Measurements from ENCODE around the gene PRKCQ.
"Not testable (repeated sequence)": the region's sequence is repeated elsewhere in the genome, so short reads cannot be mapped to it uniquely, and the experiment has no call there.

Gene PRKCQ

GRCh38 chr10:6589287-6590094, 9.4 kb upstream of the PRKCQ start:
- no peak for DNase-seq
- H3K27ac Mint-ChIP-seq = peak overlapping the region; percentile 98
- H3K4me1 Mint-ChIP-seq = peaks cover 84% of the 10 kb centered on the region
- H3K9me3 Mint-ChIP-seq = no peaks in the 10 kb centered on the region
- peaks cover 90% of the 10 kb centered on the region for H3K36me3 Mint-ChIP-seq
- CTCF ChIA-PET = interaction anchor here (1.3 to 2.1 kb wide), 6 partner anchors 9 to 80 kb away, joined by 3 to 8 read pairs (median 6); partner anchors contain the start of gene PRKCQ
- no peaks in the 10 kb centered on the region for H3K27me3 Mint-ChIP-seq
- peak overlapping the region; percentile 42 for H3K4me3 Mint-ChIP-seq

- CTCF ChIA-PET = interaction anchor here (1.3 to 2.1 kb wide), 6 partner anchors 8 to 81 kb away, joined by 3 to 8 read pairs (median 6); partner anchors contain the start of gene PRKCQ
- Mint-ChIP-seq H3K4me1 (peaks cover 77% of the 10 kb centered on the region), H3K27ac (peak overlapping the region; percentile 85)
Observed at GRCh38 chr10:6588845-6589244, 8.8 kb upstream of the PRKCQ start.

DNA sequence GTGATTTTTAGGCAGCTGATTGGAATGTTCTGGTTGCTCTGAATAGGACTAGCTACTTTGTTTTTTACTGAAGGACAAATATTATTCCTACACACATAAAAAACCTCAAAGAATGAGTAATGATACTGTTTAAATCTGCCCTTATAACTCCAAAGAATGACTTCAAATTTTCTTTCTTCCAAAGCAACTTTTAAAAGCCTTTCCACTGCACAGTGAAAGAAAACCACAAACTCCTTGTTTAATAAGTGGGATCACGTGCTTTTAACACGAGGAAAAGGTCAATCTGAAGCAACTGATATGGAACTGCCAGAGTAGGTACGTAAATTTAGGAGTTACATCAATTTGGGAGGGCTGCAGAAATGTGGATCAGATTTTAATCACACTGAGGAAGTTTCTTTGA, 8.0 kb upstream of the PRKCQ start:
- Mint-ChIP-seq H3K36me3 (peaks cover 90% of the 10 kb centered on the region), H3K27ac (peak overlapping the region; percentile 85), H3K27me3 (no peaks in the 10 kb centered on the region), H3K9me3 (no peaks in the 10 kb centered on the region), H3K4me1 (peaks cover 73% of the 10 kb centered on the region), H3K4me3 (peak overlapping the region; percentile 42)
- DNase-seq = no peak
- CTCF ChIA-PET = interaction anchor here (1.3 to 2.1 kb wide), 5 partner anchors 10 to 82 kb away, joined by 3 to 8 read pairs (median 5); no protein-coding TSS in a partner anchor

More at GRCh38 chr10:6588845-6589244, 8.8 kb upstream of the PRKCQ start:
- no peaks in the 10 kb centered on the region for H3K27me3 Mint-ChIP-seq
- peak overlapping the region; percentile 42 for H3K4me3 Mint-ChIP-seq
- no peaks in the 10 kb centered on the region for H3K9me3 Mint-ChIP-seq
- no peak for DNase-seq
- H3K36me3 Mint-ChIP-seq = peaks cover 90% of the 10 kb centered on the region

- no peaks in the 10 kb centered on the region for H3K27me3 Mint-ChIP-seq
- peak; percentile 62 for DNase-seq
- peak overlapping the region; percentile 98 for H3K27ac Mint-ChIP-seq
- peaks cover 95% of the 10 kb centered on the region for H3K36me3 Mint-ChIP-seq
- CTCF ChIA-PET = interaction anchor here (0.7 to 1.2 kb wide), 4 partner anchors 8 to 113 kb away, joined by 3 to 5 read pairs (median 4); no protein-coding TSS in a partner anchor
- H3K4me1 Mint-ChIP-seq = peaks cover 73% of the 10 kb centered on the region
- H3K4me3 Mint-ChIP-seq = peak overlapping the region; percentile 94
- H3K9me3 Mint-ChIP-seq = no peaks in the 10 kb centered on the region
Observed at GRCh38 chr10:6586501-6586900, 6.4 kb upstream of the PRKCQ start.

DNA sequence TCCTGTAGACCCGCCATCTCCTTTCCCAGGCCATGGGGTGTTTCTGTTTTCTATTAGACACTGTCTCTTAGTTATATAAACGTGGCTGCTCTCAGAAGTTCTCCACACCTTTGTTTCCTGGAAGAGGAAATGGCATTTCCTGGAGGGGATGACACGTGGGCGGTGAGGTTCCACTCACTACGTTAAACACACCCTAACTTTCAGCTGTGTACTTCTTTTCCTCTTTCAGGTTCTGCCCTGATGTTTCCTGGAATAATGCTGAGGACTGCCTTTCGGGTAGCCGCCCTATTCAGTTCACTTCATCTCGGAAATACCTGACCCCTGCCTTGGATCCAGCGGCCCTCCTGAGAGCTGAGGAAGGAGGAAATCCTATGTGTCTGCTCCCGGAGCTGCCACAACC, 3.4 kb upstream of the PRKCQ start:
- CTCF ChIA-PET = interaction anchor here (0.7 to 6.7 kb wide), 11 partner anchors 8 to 103 kb away, joined by 3 to 53 read pairs (median 4); no protein-coding TSS in a partner anchor
- peaks cover 44% of the 10 kb centered on the region for H3K4me1 Mint-ChIP-seq
- no peaks in the 10 kb centered on the region for H3K27me3 Mint-ChIP-seq
- peak; percentile 85 for DNase-seq
- H3K9me3 Mint-ChIP-seq = no peaks in the 10 kb centered on the region
- H3K36me3 Mint-ChIP-seq = peaks cover 80% of the 10 kb centered on the region
- H3K4me3 Mint-ChIP-seq = peak overlapping the region; percentile 94
- peak overlapping the region; percentile 98 for H3K27ac Mint-ChIP-seq

DNA sequence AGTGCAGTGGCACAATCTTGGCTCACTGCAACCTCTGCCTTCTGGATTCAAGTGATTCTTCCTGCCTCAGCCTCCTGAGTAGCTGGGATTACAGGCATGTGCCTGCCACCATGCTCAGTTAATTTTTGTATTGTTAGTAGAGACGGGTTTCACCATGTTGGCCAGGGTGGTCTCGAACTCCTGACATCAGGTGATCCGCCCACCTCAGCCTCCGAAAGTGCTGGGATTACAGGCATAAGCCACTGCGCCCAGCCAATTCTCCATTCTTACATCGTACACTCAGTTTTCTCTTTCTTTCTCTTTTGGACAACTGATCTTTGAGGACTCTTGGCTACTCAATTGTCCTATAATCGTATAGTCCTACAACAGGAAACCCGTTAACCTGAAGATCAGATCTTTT, 2.8 kb upstream of the PRKCQ start:
- DNase-seq, H3K27me3 Mint-ChIP-seq, H3K9me3 Mint-ChIP-seq: not testable (repeated sequence)
- H3K36me3 Mint-ChIP-seq = peaks cover 79% of the 10 kb centered on the region
- H3K27ac Mint-ChIP-seq = peak overlapping the region; percentile 98
- peaks cover 40% of the 10 kb centered on the region for H3K4me1 Mint-ChIP-seq
- CTCF ChIA-PET = interaction anchor here (0.7 to 6.7 kb wide), 8 partner anchors 8 to 84 kb away, joined by 3 to 53 read pairs (median 20); no protein-coding TSS in a partner anchor
- peak overlapping the region; percentile 94 for H3K4me3 Mint-ChIP-seq

- peak overlapping the region; percentile 94 for H3K4me3 Mint-ChIP-seq
- peaks cover 41% of the 10 kb centered on the region for H3K4me1 Mint-ChIP-seq
- peaks cover 75% of the 10 kb centered on the region for H3K36me3 Mint-ChIP-seq
- no peaks in the 10 kb centered on the region for H3K27me3 Mint-ChIP-seq
- H3K9me3 Mint-ChIP-seq = no peaks in the 10 kb centered on the region
- DNase-seq = no peak
- CTCF ChIA-PET = interaction anchor here (0.6 to 6.7 kb wide), 16 partner anchors 9 to 136 kb away, joined by 3 to 53 read pairs (median 9); no protein-coding TSS in a partner anchor
- H3K27ac Mint-ChIP-seq = peak overlapping the region; percentile 98
Observed at GRCh38 chr10:6582298-6582697, 2.2 kb upstream of the PRKCQ start.

DNA sequence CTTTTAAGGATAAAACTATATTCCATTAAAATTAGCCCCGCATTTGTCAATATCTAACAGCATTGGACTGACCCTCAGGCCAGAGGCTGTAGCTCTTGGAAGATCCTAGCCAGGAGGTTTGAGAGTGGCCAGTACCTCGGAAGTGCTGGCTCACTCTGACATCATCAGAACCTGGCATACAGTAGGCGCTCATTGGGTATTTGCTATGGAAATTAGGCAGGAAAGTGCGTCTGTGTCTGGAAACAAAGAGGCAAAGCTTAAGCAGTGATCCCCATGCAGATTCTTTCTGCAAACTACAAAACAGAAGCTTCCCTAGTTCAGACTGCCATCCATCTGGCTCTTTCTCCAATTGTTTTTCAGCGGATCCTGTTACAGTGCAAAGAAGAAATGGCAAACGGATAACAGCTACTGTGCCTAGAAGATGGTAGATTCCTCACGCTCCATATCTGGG, 1.7 kb upstream of the PRKCQ start:
- Mint-ChIP-seq H3K4me3 (peak overlapping the region; percentile 94), H3K9me3 (no peaks in the 10 kb centered on the region), H3K27ac (peak overlapping the region; percentile 98), H3K36me3 (peaks cover 71% of the 10 kb centered on the region), H3K27me3 (no peaks in the 10 kb centered on the region), H3K4me1 (peaks cover 40% of the 10 kb centered on the region)
- CTCF ChIA-PET = interaction anchor here (0.6 to 6.7 kb wide), 18 partner anchors 9 to 135 kb away, joined by 3 to 53 read pairs (median 8); no protein-coding TSS in a partner anchor
- DNase-seq = peak; percentile 51

DNA sequence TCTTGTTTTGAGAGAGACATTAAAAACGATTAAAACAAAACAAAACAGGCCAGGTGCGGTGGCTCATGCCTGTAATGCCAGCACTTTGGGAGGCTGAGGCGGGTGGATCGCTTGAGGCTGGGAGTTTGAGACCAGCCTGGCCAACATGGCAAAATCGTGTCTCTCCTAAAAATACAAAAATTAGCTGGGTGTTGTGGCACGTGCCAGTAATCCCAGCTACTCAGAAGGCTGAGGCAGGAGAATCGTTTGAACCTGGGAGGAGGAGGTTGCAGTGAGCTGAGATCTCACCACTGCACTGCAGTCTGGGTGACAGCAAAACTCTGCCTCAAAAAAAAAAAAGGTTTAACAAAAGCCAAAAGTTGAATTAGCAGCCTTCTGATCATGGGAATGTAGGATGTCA, 1.1 kb upstream of the PRKCQ start:
- H3K36me3 Mint-ChIP-seq = peaks cover 67% of the 10 kb centered on the region

DNA sequence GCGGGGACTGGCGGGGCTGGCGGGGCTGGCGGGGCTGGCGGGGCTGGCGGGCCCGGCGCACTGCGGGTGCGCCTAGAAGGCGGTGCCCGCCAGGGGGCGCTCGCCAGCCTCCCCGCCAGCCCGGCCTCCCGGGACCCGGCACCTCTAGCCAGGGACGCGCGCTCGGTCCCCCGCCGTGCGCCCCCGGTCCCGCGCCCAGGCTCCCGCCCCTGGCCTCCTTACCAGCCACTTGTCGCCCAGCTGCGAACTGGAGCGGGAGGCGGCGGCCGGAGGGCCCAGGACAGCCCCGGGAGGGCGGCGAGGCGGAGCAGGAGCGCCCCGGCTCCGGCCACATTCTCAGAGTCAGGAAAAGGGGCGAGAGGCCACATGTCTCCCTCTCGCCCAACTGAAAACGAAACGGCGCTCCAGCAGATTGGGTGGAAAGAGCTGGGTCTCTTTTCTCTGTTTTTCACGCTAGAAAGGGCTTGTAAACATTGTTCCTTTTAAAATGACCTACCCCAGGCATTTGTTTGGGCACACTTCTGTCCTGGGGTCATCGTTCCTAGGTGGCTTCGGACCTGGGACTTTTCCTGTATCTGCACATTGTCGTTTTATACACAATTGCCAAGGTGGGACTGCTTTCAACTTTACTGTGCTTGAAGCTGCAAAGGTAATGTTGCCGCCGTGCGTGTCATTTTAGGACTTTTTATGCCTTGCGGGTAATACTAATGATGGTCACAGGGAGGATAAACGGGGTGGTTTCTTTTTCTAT, 378 bp upstream of the PRKCQ start:
- H3K27ac Mint-ChIP-seq = peak overlapping the region; percentile 98

More for the DNA sequence above, 1.1 kb upstream of the PRKCQ start:
- H3K9me3 Mint-ChIP-seq, H3K27me3 Mint-ChIP-seq: not testable (repeated sequence)
- Mint-ChIP-seq H3K27ac (peak overlapping the region; percentile 98), H3K4me1 (peaks cover 39% of the 10 kb centered on the region), H3K4me3 (peak overlapping the region; percentile 94)
- CTCF ChIA-PET = interaction anchor here (0.6 to 6.7 kb wide), 20 partner anchors 10 to 135 kb away, joined by 3 to 53 read pairs (median 8); no protein-coding TSS in a partner anchor
- DNase-seq = peak; percentile 51

GRCh38 chr10:6579183-6579903, 733 bp downstream of the PRKCQ start:
- Mint-ChIP-seq H3K27me3 (no peaks in the 10 kb centered on the region), H3K9me3 (no peaks in the 10 kb centered on the region), H3K27ac (peak overlapping the region; percentile 95), H3K4me1 (peaks cover 52% of the 10 kb centered on the region), H3K36me3 (peaks cover 58% of the 10 kb centered on the region), H3K4me3 (peak overlapping the region; percentile 88)
- CTCF ChIA-PET = interaction anchor here (0.7 to 6.7 kb wide), 7 partner anchors 12 to 91 kb away, joined by 3 to 53 read pairs (median 8); no protein-coding TSS in a partner anchor
- peak; percentile 38 for DNase-seq

More for the DNA sequence above, 378 bp upstream of the PRKCQ start:
- H3K4me3 Mint-ChIP-seq = peak overlapping the region; percentile 94
- CTCF ChIA-PET = interaction anchor here (0.6 to 6.7 kb wide), 22 partner anchors 9 to 166 kb away, joined by 3 to 53 read pairs (median 6); no protein-coding TSS in a partner anchor
- H3K27me3 Mint-ChIP-seq = no peaks in the 10 kb centered on the region
- H3K9me3 Mint-ChIP-seq = no peaks in the 10 kb centered on the region
- H3K36me3 Mint-ChIP-seq = peaks cover 60% of the 10 kb centered on the region
- H3K4me1 Mint-ChIP-seq = peaks cover 42% of the 10 kb centered on the region
- DNase-seq = peak; percentile 88

DNA sequence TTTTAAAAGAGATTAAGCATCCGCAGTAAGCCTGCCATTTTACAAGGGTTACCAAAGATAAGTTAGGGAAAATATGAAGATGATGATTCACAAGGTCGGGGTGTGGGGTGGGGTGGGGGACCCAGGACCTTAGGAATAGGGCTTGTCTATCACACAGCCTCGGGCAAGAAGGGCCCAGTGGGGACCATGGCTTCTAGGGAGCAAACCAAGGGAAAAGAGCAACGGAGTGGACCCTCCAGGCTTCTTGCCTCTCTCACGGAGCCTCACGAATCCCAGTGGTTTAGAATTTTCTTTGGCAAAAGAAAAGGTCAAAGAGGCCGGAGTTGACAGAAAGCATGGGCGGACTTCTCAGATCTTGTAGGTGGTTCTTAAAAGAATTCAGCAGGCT, 1.3 kb downstream of the PRKCQ start:
- H3K27ac Mint-ChIP-seq = peak overlapping the region; percentile 95
- no peaks in the 10 kb centered on the region for H3K27me3 Mint-ChIP-seq
- peaks cover 55% of the 10 kb centered on the region for H3K4me1 Mint-ChIP-seq
- peak overlapping the region; percentile 88 for H3K4me3 Mint-ChIP-seq
- no peaks in the 10 kb centered on the region for H3K9me3 Mint-ChIP-seq
- DNase-seq = peak; percentile 28
- H3K36me3 Mint-ChIP-seq = peaks cover 55% of the 10 kb centered on the region
- CTCF ChIA-PET = interaction anchor here (0.7 to 6.7 kb wide), 22 partner anchors 8 to 161 kb away, joined by 3 to 53 read pairs (median 4); no protein-coding TSS in a partner anchor

DNA sequence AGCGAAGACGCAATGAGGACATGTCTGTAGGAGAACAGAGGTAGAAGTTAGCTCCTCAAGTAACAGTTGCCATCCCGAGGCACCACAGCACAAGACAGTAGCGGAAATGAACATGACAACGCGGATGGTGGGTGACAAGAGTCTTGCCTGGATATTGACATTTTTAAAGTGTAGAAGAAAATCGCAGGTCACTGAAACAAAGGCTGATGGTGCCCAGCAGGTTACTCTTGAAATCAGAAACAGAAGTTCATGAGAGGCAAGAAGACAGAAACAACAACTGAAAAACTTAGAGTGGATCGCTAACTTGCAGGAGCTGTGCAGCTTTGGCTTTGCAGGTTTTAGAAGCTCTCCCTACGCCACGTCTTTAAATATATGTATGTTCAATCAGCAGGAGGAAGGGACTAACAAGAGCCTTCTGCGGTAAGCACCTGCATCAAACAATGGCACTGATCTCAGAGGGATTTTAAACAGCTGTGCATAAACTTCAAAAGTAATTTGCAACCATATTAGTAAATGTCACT, 1.8 kb downstream of the PRKCQ start:
- no peaks in the 10 kb centered on the region for H3K9me3 Mint-ChIP-seq
- CTCF ChIA-PET = interaction anchor here (0.6 to 6.7 kb wide), 25 partner anchors 8 to 395 kb away, joined by 3 to 53 read pairs (median 4); no protein-coding TSS in a partner anchor
- H3K4me3 Mint-ChIP-seq = peak overlapping the region; percentile 88
- peaks cover 55% of the 10 kb centered on the region for H3K36me3 Mint-ChIP-seq
- H3K27ac Mint-ChIP-seq = peak overlapping the region; percentile 95
- DNase-seq = peak; percentile 66
- no peaks in the 10 kb centered on the region for H3K27me3 Mint-ChIP-seq
- H3K4me1 Mint-ChIP-seq = peaks cover 59% of the 10 kb centered on the region
